H1 (cell line): ENCODE measurements around the gene HS3ST1. TPM values are rescaled to one million over a fixed set of nuclear protein-coding genes. Genes with fewer than 3 reads are reported as not detected.

Experiments used
- CTCF ChIA-PET: fragments of 300-600 bp; sonication (Branson Sonifier 250); formaldehyde crosslinking; loops from one replicate; lab custom pipeline; 2021; ENCODE audit not compliant: partially characterized antibody; lab: Charles Lee
- POLR2A ChIA-PET: fragments of 300-600 bp; sonication (Branson Sonifier 250); formaldehyde crosslinking; loops from one replicate; lab custom pipeline; 2021; ENCODE audit warnings: inconsistent platforms; ENCODE audit not compliant: partially characterized antibody; lab: Charles Lee
- DNase-seq, 2 experiments: peaks; one replicate each; pipeline versions ENCODE4 v3.0.0 to v3.0.0-alpha.2; 2010 to 2022; ENCODE audit warnings: low spot score in 2 of 2, low read depth in 1 of 2, mixed read lengths in 1 of 2
- FAIRE-seq: peaks from 2 replicates; lab custom pipeline; 2011; peaks lifted over from hg19 to GRCh38; lab: Jason Lieb, UNC
- H2AFZ ChIP-seq: 2 replicates; pipeline ENCODE4 v1.8.1; 2012; ENCODE audit warnings: low read length, inconsistent platforms
- H2AK5ac ChIP-seq: 2 replicates; pipeline ENCODE4 v1.6.1; 2013; ENCODE audit warnings: low read depth, low read length
- H2BK120ac ChIP-seq: replicated peaks from 2 replicates; pipeline ENCODE3; 2013; ENCODE audit warnings: low read depth, low read length, inconsistent platforms
- H2BK12ac ChIP-seq: 2 replicates; pipeline ENCODE4 v1.6.1; 2013; ENCODE audit warnings: low read depth, low read length
- H2BK15ac ChIP-seq: 2 replicates; pipeline ENCODE4 v1.6.1; 2013; ENCODE audit warnings: low read length
- H2BK20ac ChIP-seq: 2 replicates; pipeline ENCODE4 v1.6.1; 2013; ENCODE audit warnings: low read length
- H2BK5ac ChIP-seq: 2 replicates; pipeline ENCODE4 v1.6.1; 2013; ENCODE audit warnings: low read depth, low read length
- H3K14ac ChIP-seq: 2 replicates; pipeline ENCODE4 v1.6.1; 2013; ENCODE audit warnings: inconsistent platforms; ENCODE audit not compliant: insufficient read length
- H3K18ac ChIP-seq: 2 replicates; pipeline ENCODE4 v1.6.1; 2013; ENCODE audit warnings: low read length; ENCODE audit errors: extremely low read depth
- H3K23ac ChIP-seq: 2 replicates; pipeline ENCODE4 v1.6.1; 2013; ENCODE audit warnings: inconsistent platforms; ENCODE audit not compliant: insufficient read length
- H3K23me2 ChIP-seq: 2 replicates; pipeline ENCODE4 v1.6.1; 2013; ENCODE audit warnings: low read depth, low read length
- H3K27ac ChIP-seq: 2 replicates; pipeline ENCODE4 v1.6.1; 2011; ENCODE audit warnings: low read depth, low read length, inconsistent platforms
- H3K27me3 ChIP-seq, 4 experiments: replicated peaks in 1 of 4; 1 replicate in 1 of 4; 2 replicates in 3 of 4; pipeline versions ENCODE4 v1.6.1 to v1.8.1; 2011 to 2013; ENCODE audit warnings: low read length in 3 of 4, mild to moderate bottlenecking in 3 of 4, inconsistent platforms in 2 of 4, mixed read lengths in 2 of 4, moderate library complexity in 1 of 4; ENCODE audit not compliant: control insufficient read depth in 3 of 4, insufficient read depth in 3 of 4; ENCODE audit errors: extremely low read depth in 1 of 4
- H3K36me3 ChIP-seq, 4 experiments: 2 replicates each; pipeline versions ENCODE4 v1.6.1 to v1.8.1; 2011 to 2013; ENCODE audit warnings: mild to moderate bottlenecking in 4 of 4, low read length in 3 of 4, moderate library complexity in 2 of 4, control low read depth in 1 of 4, inconsistent platforms in 1 of 4; ENCODE audit not compliant: insufficient read depth in 4 of 4, control insufficient read depth in 2 of 4
- H3K4ac ChIP-seq: replicated peaks from 2 replicates; pipeline ENCODE3; 2013; ENCODE audit warnings: low read length, low read depth, mixed read lengths, inconsistent platforms; ENCODE audit not compliant: insufficient read length
- H3K4me1 ChIP-seq, 4 experiments: replicated peaks in 1 of 4; 1 replicate in 1 of 4; 2 replicates in 3 of 4; pipeline versions ENCODE4 v1.6.1 to v1.8.1; 2011 to 2013; ENCODE audit warnings: low read length in 3 of 4, inconsistent platforms in 2 of 4, mixed read lengths in 1 of 4; ENCODE audit not compliant: insufficient read depth in 4 of 4, control insufficient read depth in 3 of 4
- H3K4me2 ChIP-seq, 2 experiments: 2 replicates each; pipeline versions ENCODE4 v1.6.1 to v1.8.1; 2011 to 2013; ENCODE audit warnings: low read depth in 2 of 2, low read length in 2 of 2, control low read depth in 1 of 2, inconsistent platforms in 1 of 2, mild to moderate bottlenecking in 1 of 2; ENCODE audit not compliant: insufficient read depth in 1 of 2
- H3K4me3 ChIP-seq, 4 experiments: fragments of 200-600, 300-600 bp in 1 of 4; sonication (generic), shearing (Covaris generic), sonication (Bioruptor Twin) in 1 of 4; 2 replicates each; pipeline versions ENCODE4 v1.5.1 to v1.8.1; 2011 to 2016; ENCODE audit warnings: low read length in 4 of 4, low read depth in 3 of 4, control low read depth in 2 of 4, inconsistent platforms in 2 of 4, mild to moderate bottlenecking in 2 of 4, mixed read lengths in 1 of 4, moderate library complexity in 1 of 4; ENCODE audit not compliant: insufficient read depth in 2 of 4; ENCODE audit errors: extremely low read depth in 1 of 4
- H3K56ac ChIP-seq: replicated peaks from 2 replicates; pipeline ENCODE3; 2013; ENCODE audit warnings: low read depth, mild to moderate bottlenecking, mixed read lengths, low read length, inconsistent platforms; ENCODE audit not compliant: insufficient read length
- H3K79me1 ChIP-seq: 2 replicates; pipeline ENCODE4 v1.6.1; 2013; ENCODE audit warnings: low read depth, low read length, control low read depth
- H3K79me2 ChIP-seq, 2 experiments: 2 replicates each; pipeline versions ENCODE4 v1.6.1 to v1.8.1; 2012 to 2013; ENCODE audit warnings: low read length in 2 of 2, mild to moderate bottlenecking in 2 of 2, inconsistent platforms in 1 of 2; ENCODE audit not compliant: insufficient read depth in 2 of 2, control insufficient read depth in 1 of 2
- H3K9ac ChIP-seq, 4 experiments: replicated peaks in 1 of 4; 1 replicate in 1 of 4; 2 replicates in 3 of 4; pipeline versions ENCODE4 v1.6.1 to v1.8.1; 2011 to 2013; ENCODE audit warnings: low read depth in 3 of 4, low read length in 3 of 4, control low read depth in 2 of 4, mild to moderate bottlenecking in 2 of 4, moderate library complexity in 2 of 4, inconsistent platforms in 1 of 4; ENCODE audit errors: extremely low read depth in 1 of 4
- H3K9me3 ChIP-seq, 2 experiments: 2 replicates each; pipeline versions ENCODE4 v1.6.1 to v1.8.1; 2012 to 2013; ENCODE audit warnings: mild to moderate bottlenecking in 2 of 2, moderate library complexity in 2 of 2, control low read depth in 1 of 2, inconsistent platforms in 1 of 2, low read depth in 1 of 2, low read length in 1 of 2, mixed read lengths in 1 of 2; ENCODE audit not compliant: insufficient read depth in 2 of 2
- H4K20me1 ChIP-seq, 2 experiments: replicated peaks in 1 of 2; 2 replicates each; pipeline versions ENCODE3 to v1.8.1; 2011 to 2013; ENCODE audit warnings: inconsistent platforms in 2 of 2, low read length in 2 of 2, mild to moderate bottlenecking in 1 of 2; ENCODE audit not compliant: insufficient read depth in 2 of 2, control insufficient read depth in 1 of 2
- H4K5ac ChIP-seq: 2 replicates; pipeline ENCODE4 v1.6.1; 2013; ENCODE audit warnings: low read length, low read depth, mixed read lengths, inconsistent platforms; ENCODE audit not compliant: insufficient read length
- H4K8ac ChIP-seq: 2 replicates; pipeline ENCODE4 v1.8.0; 2013; ENCODE audit warnings: mild to moderate bottlenecking, moderate library complexity, low read length, inconsistent platforms; ENCODE audit not compliant: insufficient read depth; ENCODE audit errors: extremely low read depth
- H4K91ac ChIP-seq: replicated peaks from 2 replicates; pipeline ENCODE3; 2013; ENCODE audit warnings: low read length, mixed read lengths, inconsistent platforms; ENCODE audit not compliant: insufficient read length
- BCL11A ChIP-seq, 2 experiments: IDR thresholded peaks; one replicate each; pipeline ENCODE4 v1.6.1; 2011; ENCODE audit warnings: low read depth in 2 of 2, low read length in 2 of 2, mild to moderate bottlenecking in 2 of 2
- CBX8 ChIP-seq: fragments of 300-800, 300-1000 bp; sonication (generic); IDR thresholded peaks from 2 replicates; pipeline ENCODE4 v1.7.1; 2016; ENCODE audit warnings: low read depth, low read length, borderline replicate concordance
- CREB1 ChIP-seq: IDR thresholded peaks from 2 replicates; pipeline ENCODE4 v1.6.1; 2012; ENCODE audit warnings: inconsistent platforms
- JUND ChIP-seq: IDR thresholded peaks from 2 replicates; pipeline ENCODE4 v1.6.1; 2011; ENCODE audit warnings: mild to moderate bottlenecking, improper control_type of control experiment, low read length
- RAD21 ChIP-seq, 2 experiments: IDR thresholded peaks in 1 of 2; conservative IDR thresholded peaks in 1 of 2; 2 replicates each; pipeline ENCODE4 v1.6.1; 2011; ENCODE audit warnings: low read depth in 2 of 2, low read length in 2 of 2, improper control_type of control experiment in 1 of 2, inconsistent platforms in 1 of 2, mild to moderate bottlenecking in 1 of 2, moderate library complexity in 1 of 2
- RFX5 ChIP-seq: IDR thresholded peaks from 2 replicates; pipeline ENCODE4 v1.6.1; 2011; ENCODE audit warnings: low read depth, low read length, improper control_type of control experiment, borderline replicate concordance
- SIRT6 ChIP-seq: IDR thresholded peaks from one replicate; pipeline ENCODE4 v1.7.1; 2012; ENCODE audit warnings: low read length, inconsistent platforms
- SP1 ChIP-seq: IDR thresholded peaks from 2 replicates; pipeline ENCODE4 v1.6.1; 2011; ENCODE audit warnings: low read depth, low read length
- SP4 ChIP-seq: IDR thresholded peaks from 2 replicates; pipeline ENCODE4 v1.6.1; 2012; ENCODE audit warnings: low read length, inconsistent platforms
- TEAD4 ChIP-seq: IDR thresholded peaks from 2 replicates; pipeline ENCODE4 v1.6.1; 2012; ENCODE audit warnings: low read depth, low read length, inconsistent platforms, mixed read lengths
- ZNF274 ChIP-seq: IDR thresholded peaks from 2 replicates; pipeline ENCODE4 v1.7.0; 2012; ENCODE audit warnings: low read length, borderline replicate concordance; ENCODE audit errors: extremely low read depth
- WGBS, 2 experiments: shearing (Covaris generic) in 1 of 2; methylation state at CpG; one replicate each; pipeline versions ENCODE4 v1.1.6 to v1.1.7; 2013 to 2015; ENCODE audit warnings: low lambda C conversion rate in 2 of 2, mixed read lengths in 2 of 2, inconsistent platforms in 1 of 2, low coverage in 1 of 2, missing lambda C conversion rate in 1 of 2; ENCODE audit not compliant: insufficient replicate concordance in 2 of 2, insufficient coverage in 1 of 2, insufficient read length in 1 of 2; ENCODE audit errors: extremely low coverage in 1 of 2, missing lambda C conversion rate in 1 of 2; 5-methylcytosine and 5-hydroxymethylcytosine counted together
- polyA plus RNA-seq, 7 experiments: library from polyadenylated mRNA; depleted of rRNA in 3 of 7; stranded (reverse) in 5 of 7; unstranded in 2 of 7; fragments of >200 nt in 5 of 7; fragments of 200-250 nt in 2 of 7; gene quantifications; 1 replicate in 5 of 7; 2 replicates in 1 of 7; 4 replicates in 1 of 7; pipeline versions ENCODE4 v1.2.1 to v1.2.3, GENCODE V29; 2011 to 2013; ENCODE audit warnings: missing spikeins in 2 of 7, mixed read lengths in 2 of 7
- total RNA-seq: library from RNA; stranded (reverse); fragmentation: NEBNext Ultra II Directional; extraction: Animal tissue kit (Norgen Biotek cat#: 25700); gene quantifications from 2 replicates; pipeline ENCODE4 v1.2.1, GENCODE V29; 2021
- TF ChIP-seq, protein P1 (sequence below): IDR thresholded peaks from 2 replicates; pipeline ENCODE4 v1.6.1; 2012; ENCODE audit warnings: inconsistent platforms

The HS3ST1 gene
- total and polyA plus RNA-seq, 2 of the 8 experiments (the other 6 are each of a cell fraction or from before 2014, with no cell fraction given): 0.50 to 1.5 TPM

DNA sequence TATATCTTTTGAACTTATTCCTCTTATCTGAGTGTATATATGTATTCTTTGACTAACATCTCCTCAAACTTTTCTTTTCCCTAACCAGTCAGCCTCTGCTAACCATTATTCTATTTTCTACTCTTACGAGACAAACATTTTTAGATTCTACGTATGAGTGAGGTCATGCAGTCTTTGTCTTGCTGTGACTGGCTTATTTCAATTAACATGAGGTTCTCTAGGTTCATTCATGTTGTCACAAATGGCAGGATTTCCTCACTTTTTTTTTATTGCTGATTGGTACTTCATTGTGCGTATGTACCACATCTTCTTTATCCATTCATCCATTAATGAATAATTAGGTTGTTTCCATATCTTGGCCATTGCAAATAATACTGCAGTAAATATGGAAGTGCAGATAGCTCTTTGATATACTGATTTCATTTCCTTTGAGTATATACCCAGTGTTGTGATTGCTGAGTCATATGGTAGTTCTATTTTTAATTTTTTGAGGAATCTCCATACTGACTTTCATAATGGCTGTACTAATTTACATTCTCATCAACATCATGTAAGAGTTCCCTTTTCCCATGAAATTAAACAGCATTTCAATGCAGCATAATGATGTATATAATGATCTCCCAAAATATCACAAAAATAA is 80.1 kb downstream of the HS3ST1 start:
- no peak overlapping the region for H3K4ac ChIP-seq
- H2AK5ac ChIP-seq: no peak overlapping the region
- no peak overlapping the region for H2BK20ac ChIP-seq
- no peak overlapping the region for H4K5ac ChIP-seq
- no peaks in the 10 kb centered on the region for H3K27me3 ChIP-seq
- H3K36me3 ChIP-seq: no peaks in the 10 kb centered on the region
- no peaks in the 10 kb centered on the region for H3K79me2 ChIP-seq
- H2BK120ac ChIP-seq: no peak overlapping the region
- H3K4me3 ChIP-seq: no peak overlapping the region
- POLR2A ChIA-PET: no interaction called here
- H3K23me2 ChIP-seq: no peaks in the 10 kb centered on the region
- no peak overlapping the region for H3K27ac ChIP-seq
- H3K4me2 ChIP-seq: no peak overlapping the region
- H2AFZ ChIP-seq: no peak overlapping the region
- no peak overlapping the region for H3K23ac ChIP-seq
- no peak overlapping the region for H2BK5ac ChIP-seq
- H4K20me1 ChIP-seq: no peaks in the 10 kb centered on the region
- H4K8ac ChIP-seq: no peak overlapping the region
- DNase-seq (no peak), FAIRE-seq (no peak)
- no peak overlapping the region for H3K9ac ChIP-seq
- H2BK15ac ChIP-seq: no peak overlapping the region
- no peak overlapping the region for H2BK12ac ChIP-seq
- H4K91ac ChIP-seq: no peak overlapping the region
- H3K18ac ChIP-seq: no peak overlapping the region
- WGBS, 2 experiments: 87% methylated on average over 3 of the region's 3 CpGs; no CpG with 5 or more reads in 1 of the 2 experiments
- no peaks in the 10 kb centered on the region for H3K4me1 ChIP-seq
- CTCF ChIA-PET: no interaction called here
- H3K14ac ChIP-seq: no peak overlapping the region
- TF ChIP-seq ZNF274 (no peak), SP4 (no peak), CBX8 (no peak), CREB1 (no peak), TEAD4 (no peak), RAD21 (IDR thresholded peaks at IDR 0.05 in 1 of 2, conservative IDR thresholded peaks at IDR 0.05 in 1 of 2; ENCODE audit: low read depth in 2 of 2, low read length in 2 of 2) (no peak), RFX5 (no peak), SIRT6 (no peak), BCL11A (IDR thresholded peaks at IDR 0.05; ENCODE audit: low read depth in 2 of 2, low read length in 2 of 2) (no peak), SP1 (no peak), JUND (no peak)
- TF ChIP-seq, protein P1, sequence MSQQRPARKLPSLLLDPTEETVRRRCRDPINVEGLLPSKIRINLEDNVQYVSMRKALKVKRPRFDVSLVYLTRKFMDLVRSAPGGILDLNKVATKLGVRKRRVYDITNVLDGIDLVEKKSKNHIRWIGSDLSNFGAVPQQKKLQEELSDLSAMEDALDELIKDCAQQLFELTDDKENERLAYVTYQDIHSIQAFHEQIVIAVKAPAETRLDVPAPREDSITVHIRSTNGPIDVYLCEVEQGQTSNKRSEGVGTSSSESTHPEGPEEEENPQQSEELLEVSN: no peak
- H3K9me3 ChIP-seq: no peaks in the 10 kb centered on the region
- no peaks in the 10 kb centered on the region for H3K79me1 ChIP-seq
- no peak overlapping the region for H3K56ac ChIP-seq
